Cardiac fibroblast (primary cell): Measurements from ENCODE around the gene SORCS3.

Experiments used
- DNase-seq, 2 donors: peaks; one replicate each; pipeline versions ENCODE4 v3.0.0 to v3.0.0-alpha.2; 2010; ENCODE audit warnings: low read depth in 2 of 2
- H3K4me3 ChIP-seq, 2 donors: replicated peaks in 1 of 2; 1 replicate in 1 of 2; 2 replicates in 1 of 2; pipeline ENCODE4 v1.5.1; 2011; ENCODE audit warnings: low read depth in 2 of 2, low read length in 2 of 2, mild to moderate bottlenecking in 2 of 2, moderate library complexity in 1 of 2
- CTCF ChIP-seq: IDR thresholded peaks from one replicate; pipeline ENCODE4 v1.5.1; 2011; ENCODE audit warnings: low read depth, mild to moderate bottlenecking, low read length, inconsistent platforms

The SORCS3 gene

GRCh38 chr10:105188737-105189462 is 547.8 kb downstream of the SORCS3 start:
- DNase-seq = no peak
- no peak for TF ChIP-seq CTCF

GRCh38 chr10:105189463-105189800 is 548.3 kb downstream of the SORCS3 start:
- DNase-seq = no peak
- TF ChIP-seq CTCF = no peak
- H3K4me3 ChIP-seq = no peak overlapping the region

More at GRCh38 chr10:105188737-105189462, 547.8 kb downstream of the SORCS3 start:
- H3K4me3 ChIP-seq = no peak overlapping the region

- no peak for TF ChIP-seq CTCF
- no peak overlapping the region for H3K4me3 ChIP-seq
- DNase-seq = no peak
Measured at GRCh38 chr10:105192146-105192545, 551.1 kb downstream of the SORCS3 start.

GRCh38 chr10:105192861-105193260 is 551.8 kb downstream of the SORCS3 start:
- TF ChIP-seq CTCF = no peak
- no peak for DNase-seq
- H3K4me3 ChIP-seq = no peak overlapping the region

- no peak for TF ChIP-seq CTCF
- H3K4me3 ChIP-seq = no peak overlapping the region
- DNase-seq = no peak
Measured at GRCh38 chr10:105195831-105196230, 554.7 kb downstream of the SORCS3 start.

GRCh38 chr10:105197598-105198364 is 556.7 kb downstream of the SORCS3 start:
- no peak for TF ChIP-seq CTCF
- H3K4me3 ChIP-seq = no peak overlapping the region
- no peak for DNase-seq

GRCh38 chr10:105206616-105207015 is 565.5 kb downstream of the SORCS3 start:
- no peak for DNase-seq
- H3K4me3 ChIP-seq = no peak overlapping the region
- TF ChIP-seq CTCF = no peak
